Gastrocnemius medialis (tissue), 4 donors: ENCODE data around the gene ACOD1. TPM values are rescaled to one million over a fixed set of nuclear protein-coding genes. Genes with fewer than 3 reads are reported as not detected.

Experiments
- ATAC-seq, 2 donors: fragments of 150-250 bp; one replicate each; pipeline ENCODE4 v1.9.1; 2016
- DNase-seq, 2 donors: peaks; one replicate each; pipeline ENCODE4 v3.0.0-alpha.2; 2019
- H3K27ac ChIP-seq, 4 donors: fragments of 200-600 bp; sonication (generic); 1 replicate in 1 of 4; 2 replicates in 3 of 4; pipeline ENCODE4 v1.5.1; 2016 to 2018; ENCODE audit warnings: mild to moderate bottlenecking in 2 of 4, moderate library complexity in 1 of 4
- H3K27me3 ChIP-seq, 3 donors: fragments of 200-600 bp; sonication (generic) in 2 of 3; 1 replicate in 1 of 3; 2 replicates in 2 of 3; pipeline versions ENCODE4 v1.5.1 to v1.6.0; 2016 to 2019; ENCODE audit warnings: mild to moderate bottlenecking in 1 of 3, moderate library complexity in 1 of 3
- H3K36me3 ChIP-seq, 2 donors: fragments of 200-600 bp; sonication (generic) in 1 of 2; one replicate each; pipeline ENCODE4 v1.5.1; 2017 to 2018
- H3K4me1 ChIP-seq, 2 donors: fragments of 200-600 bp; sonication (generic) in 1 of 2; one replicate each; pipeline ENCODE4 v1.5.1; 2016 to 2017; ENCODE audit warnings: mild to moderate bottlenecking in 2 of 2
- H3K4me3 ChIP-seq, 4 donors: fragments of 200-600 bp; sonication (generic) in 3 of 4; 1 replicate in 1 of 4; 2 replicates in 3 of 4; pipeline ENCODE4 v1.5.1; 2016 to 2019; ENCODE audit warnings: mild to moderate bottlenecking in 2 of 4
- H3K9me3 ChIP-seq, 3 donors: fragments of 200-600 bp; sonication (generic) in 2 of 3; 1 replicate in 1 of 3; 2 replicates in 2 of 3; pipeline ENCODE4 v1.5.1; 2016 to 2019
- POLR2A ChIP-seq, 2 donors: fragments of 450-650 bp; IDR thresholded peaks; one replicate each; pipeline ENCODE4 v1.6.1; 2017; ENCODE audit warnings: antibody characterized with exemption in 2 of 2, mild to moderate bottlenecking in 2 of 2, moderate library complexity in 2 of 2
- in situ Hi-C, 4 donors: fragments of 200-750 bp; cut with MboI; loops; one replicate each; pipeline versions ENCODE4 v1.15.0 to v1.8.0; 2017; ENCODE audit warnings: low sequenced_read_pairs in 4 of 4
- intact Hi-C: fragments of 100-400 bp; cut with DNase I; formaldehyde crosslinking; loops from one replicate; pipeline ENCODE4 v1.15.1; 2023; ENCODE audit warnings: low total_unique reads
- total RNA-seq, 4 donors: library from RNA; depleted of rRNA; stranded (reverse); fragments of >200 nt; gene quantifications; one replicate each; pipeline versions ENCODE4 v1.1.0 to v1.2.3, GENCODE V29; 2016
- TF ChIP-seq, protein P1 (sequence below), 5 experiments: fragments of 450-650 bp in 3 of 5; fragments of 200-600 bp in 2 of 5; sonication (generic) in 2 of 5; IDR thresholded peaks in 4 of 5; conservative IDR thresholded peaks in 1 of 5; 1 replicate in 4 of 5; 2 replicates in 1 of 5; pipeline ENCODE4 v1.5.1; 2016 to 2019; ENCODE audit warnings: antibody characterized with exemption in 5 of 5, mild to moderate bottlenecking in 3 of 5, moderate library complexity in 3 of 5

Gene ACOD1
- total RNA-seq, 4 donors from 2014 or later: not detected

DNA sequence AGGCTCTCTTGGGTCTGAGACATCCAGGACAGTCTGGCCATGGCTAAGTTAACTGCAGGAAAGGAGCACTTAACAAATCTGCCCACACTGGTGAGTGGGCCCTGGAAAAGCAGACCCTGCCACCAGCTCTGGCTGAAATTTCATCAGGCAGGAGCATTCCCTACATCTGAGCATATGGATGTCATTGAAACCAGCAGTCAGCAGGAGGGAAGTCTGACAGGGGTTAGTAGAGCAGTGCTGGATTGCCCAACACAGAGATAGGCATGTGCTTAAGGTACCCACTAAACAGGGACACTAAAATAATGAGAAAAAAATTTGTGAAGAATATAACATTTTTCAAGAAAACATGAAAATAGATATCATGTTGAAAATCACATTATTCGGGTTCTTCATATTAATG, 13.6 kb upstream of the ACOD1 start:
- no peak for DNase-seq
- no peak for ATAC-seq
- in situ Hi-C loops (no loop called here), intact Hi-C loops (no loop called here)
- Histone ChIP-seq H3K9me3 (no peaks in the 10 kb centered on the region), H3K4me1 (no peaks in the 10 kb centered on the region), H3K27me3 (no peaks in the 10 kb centered on the region), H3K36me3 (no peaks in the 10 kb centered on the region), H3K27ac (no peak overlapping the region), H3K4me3 (no peak overlapping the region)
- TF ChIP-seq POLR2A (IDR thresholded peaks at IDR 0.05): no peak
- TF ChIP-seq, protein P1, sequence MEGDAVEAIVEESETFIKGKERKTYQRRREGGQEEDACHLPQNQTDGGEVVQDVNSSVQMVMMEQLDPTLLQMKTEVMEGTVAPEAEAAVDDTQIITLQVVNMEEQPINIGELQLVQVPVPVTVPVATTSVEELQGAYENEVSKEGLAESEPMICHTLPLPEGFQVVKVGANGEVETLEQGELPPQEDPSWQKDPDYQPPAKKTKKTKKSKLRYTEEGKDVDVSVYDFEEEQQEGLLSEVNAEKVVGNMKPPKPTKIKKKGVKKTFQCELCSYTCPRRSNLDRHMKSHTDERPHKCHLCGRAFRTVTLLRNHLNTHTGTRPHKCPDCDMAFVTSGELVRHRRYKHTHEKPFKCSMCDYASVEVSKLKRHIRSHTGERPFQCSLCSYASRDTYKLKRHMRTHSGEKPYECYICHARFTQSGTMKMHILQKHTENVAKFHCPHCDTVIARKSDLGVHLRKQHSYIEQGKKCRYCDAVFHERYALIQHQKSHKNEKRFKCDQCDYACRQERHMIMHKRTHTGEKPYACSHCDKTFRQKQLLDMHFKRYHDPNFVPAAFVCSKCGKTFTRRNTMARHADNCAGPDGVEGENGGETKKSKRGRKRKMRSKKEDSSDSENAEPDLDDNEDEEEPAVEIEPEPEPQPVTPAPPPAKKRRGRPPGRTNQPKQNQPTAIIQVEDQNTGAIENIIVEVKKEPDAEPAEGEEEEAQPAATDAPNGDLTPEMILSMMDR (IDR thresholded peaks at IDR 0.05 in 4 of 5, conservative IDR thresholded peaks at IDR 0.05 in 1 of 5): no peak

DNA sequence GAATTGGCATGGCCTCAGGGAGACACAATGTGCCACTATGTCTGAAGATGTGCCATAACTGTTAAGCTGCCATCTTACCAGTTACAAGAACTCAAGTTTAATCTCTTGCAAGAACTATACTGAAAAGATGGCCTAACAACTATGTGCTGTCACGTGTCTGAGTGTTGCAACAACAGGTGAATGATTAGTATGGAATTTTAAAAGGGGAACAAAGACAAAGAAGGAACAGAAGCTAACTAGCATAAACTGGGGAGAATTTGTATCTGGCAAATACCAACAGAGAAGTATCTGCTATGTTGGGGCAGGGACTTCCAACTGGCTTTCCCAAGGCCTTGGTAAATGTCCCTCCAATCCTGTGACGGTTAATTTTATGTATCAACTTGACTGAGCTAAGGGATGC, 11.5 kb upstream of the ACOD1 start:
- H3K27ac ChIP-seq: no peak overlapping the region
- TF ChIP-seq, protein P1 (IDR thresholded peaks at IDR 0.05 in 4 of 5, conservative IDR thresholded peaks at IDR 0.05 in 1 of 5): no peak
- TF ChIP-seq POLR2A (IDR thresholded peaks at IDR 0.05): no peak
- H3K4me3 ChIP-seq: no peak overlapping the region
- no peak for DNase-seq
- H3K27me3 ChIP-seq: no peaks in the 10 kb centered on the region
- no peaks in the 10 kb centered on the region for H3K4me1 ChIP-seq
- no peaks in the 10 kb centered on the region for H3K9me3 ChIP-seq
- H3K36me3 ChIP-seq: no peaks in the 10 kb centered on the region
- in situ Hi-C loops (no loop called here), intact Hi-C loops (no loop called here)
- ATAC-seq: no peak

DNA sequence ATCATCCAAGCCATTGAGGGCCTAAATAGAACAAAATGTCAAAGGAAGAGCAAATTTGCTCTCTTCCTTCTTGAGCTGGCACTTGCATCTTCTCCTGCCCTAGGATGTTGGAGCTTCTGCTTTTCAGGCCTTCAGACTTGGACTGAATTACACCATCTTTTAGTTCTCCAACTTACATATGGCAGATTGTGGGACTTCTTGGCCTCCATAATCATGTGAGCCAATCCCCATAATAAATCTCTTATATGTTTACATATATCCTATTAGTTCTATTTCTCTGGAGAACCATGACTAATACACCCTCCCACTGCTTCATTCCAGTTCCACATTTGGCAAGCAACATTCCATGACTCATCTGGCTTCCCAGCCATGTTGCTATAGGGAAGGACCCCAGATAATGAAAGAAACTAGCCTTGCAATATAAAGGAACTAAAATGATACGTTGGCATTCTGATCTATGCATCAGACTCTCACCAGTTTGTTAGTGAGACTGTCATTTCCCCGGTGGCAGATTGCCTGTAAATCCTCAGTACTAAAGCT, 11.0 kb upstream of the ACOD1 start:
- no peak overlapping the region for H3K27ac ChIP-seq

DNA sequence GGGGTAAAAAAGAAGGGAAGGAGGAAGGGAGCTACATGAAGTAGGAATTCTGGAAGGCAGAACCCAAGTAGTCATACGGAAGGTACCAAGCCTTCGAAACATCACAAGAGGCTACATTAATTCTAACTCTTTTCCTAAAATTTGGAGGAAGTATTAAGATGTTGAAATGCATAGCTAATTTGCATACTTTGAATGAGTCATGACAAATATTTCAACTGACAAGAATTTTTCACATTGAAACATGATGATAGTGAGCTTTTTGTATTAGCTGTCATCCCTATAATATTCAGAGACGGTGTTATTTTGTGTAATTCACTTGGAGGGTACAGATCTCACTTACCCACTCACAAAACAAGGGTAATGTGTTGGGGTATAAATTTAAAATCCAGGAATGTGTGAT, 9.1 kb upstream of the ACOD1 start:
- H3K27me3 ChIP-seq: no peaks in the 10 kb centered on the region
- intact Hi-C loops (no loop called here), in situ Hi-C loops (no loop called here)
- TF ChIP-seq, protein P1 (IDR thresholded peaks at IDR 0.05 in 4 of 5, conservative IDR thresholded peaks at IDR 0.05 in 1 of 5): no peak
- TF ChIP-seq POLR2A (IDR thresholded peaks at IDR 0.05): no peak
- H3K4me3 ChIP-seq: no peak overlapping the region
- H3K4me1 ChIP-seq: no peaks in the 10 kb centered on the region
- DNase-seq: no peak
- no peak overlapping the region for H3K27ac ChIP-seq
- H3K9me3 ChIP-seq: no peaks in the 10 kb centered on the region
- no peaks in the 10 kb centered on the region for H3K36me3 ChIP-seq
- ATAC-seq: no peak

More for the DNA sequence above, 11.0 kb upstream of the ACOD1 start:
- TF ChIP-seq, protein P1 (IDR thresholded peaks at IDR 0.05 in 4 of 5, conservative IDR thresholded peaks at IDR 0.05 in 1 of 5): no peak
- TF ChIP-seq POLR2A (IDR thresholded peaks at IDR 0.05): no peak
- intact Hi-C loops: no loop called here
- Histone ChIP-seq H3K36me3 (no peaks in the 10 kb centered on the region), H3K9me3 (no peaks in the 10 kb centered on the region), H3K27me3 (no peaks in the 10 kb centered on the region), H3K4me1 (no peaks in the 10 kb centered on the region), H3K4me3 (no peak overlapping the region)
- no peak for ATAC-seq
- in situ Hi-C loops: no loop called here
- no peak for DNase-seq

DNA sequence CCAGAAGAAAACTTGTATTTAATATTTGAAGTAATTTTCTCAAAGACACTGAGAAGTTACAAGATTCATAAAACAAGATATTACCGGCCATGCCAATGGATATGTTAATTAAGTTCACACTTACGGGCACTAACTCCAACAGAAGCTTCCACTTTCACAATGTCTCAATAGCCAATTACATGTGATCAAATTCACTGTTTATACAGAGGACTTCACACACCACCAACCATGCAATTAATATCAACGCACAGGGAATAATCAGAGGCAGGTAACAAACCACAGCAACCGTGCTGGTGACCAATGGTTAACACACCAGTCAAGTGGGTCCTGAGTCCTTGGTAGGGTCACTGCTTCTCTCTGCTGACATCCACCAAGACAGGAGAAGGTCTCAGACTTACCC, 5.9 kb upstream of the ACOD1 start:
- intact Hi-C loops (no loop called here), in situ Hi-C loops (no loop called here)
- no peak overlapping the region for H3K27ac ChIP-seq
- no peaks in the 10 kb centered on the region for H3K27me3 ChIP-seq
- TF ChIP-seq, protein P1 (IDR thresholded peaks at IDR 0.05 in 4 of 5, conservative IDR thresholded peaks at IDR 0.05 in 1 of 5): no peak
- no peak for TF ChIP-seq POLR2A (IDR thresholded peaks at IDR 0.05)
- no peaks in the 10 kb centered on the region for H3K36me3 ChIP-seq
- ATAC-seq (no peak), DNase-seq (no peak)
- no peaks in the 10 kb centered on the region for H3K9me3 ChIP-seq
- no peak overlapping the region for H3K4me3 ChIP-seq
- H3K4me1 ChIP-seq: no peaks in the 10 kb centered on the region
